ENCODE measurements around the gene AGO1. TPM values are rescaled to one million over a fixed set of nuclear protein-coding genes. Genes with fewer than 3 reads are reported as not detected.
A peak's percentile ranks its signal among the peaks of the same experiment; 100 is the strongest.

Gene AGO1
- 103 and 110 TPM in 2 replicates for total RNA-seq
- long read RNA-seq, partial matches to known transcripts = 1 of 52 reads
- long read RNA-seq, other reads (novel, unspliced or antisense) = 51 of 52 reads

DNA sequence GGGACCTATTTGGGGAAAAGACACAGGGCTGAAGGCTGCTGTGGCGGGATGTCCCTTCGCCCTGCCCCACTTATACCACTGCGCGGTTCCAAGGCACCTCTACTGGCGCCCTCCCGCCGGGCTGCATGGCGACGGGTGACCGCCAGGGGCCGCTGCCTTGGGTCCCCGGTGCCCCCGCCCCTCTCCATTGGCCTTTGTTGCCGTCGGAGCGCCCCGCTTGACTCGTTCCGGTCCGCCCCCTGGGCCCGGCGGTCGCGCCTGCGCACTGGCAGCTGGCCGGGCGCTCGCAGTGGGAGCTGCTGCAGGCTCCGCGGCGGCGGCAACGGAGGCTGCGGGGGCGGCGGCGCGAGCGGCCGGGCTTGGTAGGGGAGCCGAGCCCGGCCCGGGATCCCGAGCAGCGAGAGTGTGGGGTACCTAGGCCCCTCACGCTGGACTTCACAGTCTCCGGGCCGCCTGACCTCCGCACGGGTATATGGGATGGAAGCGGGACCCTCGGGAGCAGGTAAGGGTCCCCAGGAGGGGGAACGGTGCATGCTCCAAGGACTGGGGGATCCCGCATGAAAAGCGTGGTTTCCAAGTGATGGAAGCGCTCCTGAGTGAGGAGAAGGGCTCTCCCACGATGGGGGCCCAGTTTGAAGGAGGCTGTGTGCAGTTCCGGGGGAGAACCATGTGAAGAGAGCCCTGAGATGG, at the start of gene AGO1:
Gene AGO1, plus strand, starts transcription at position 265 of the 690 bp plus-strand sequence. Its CDS starts 213 bp downstream, at position 478.
- Mint-ChIP-seq H3K9me3 (ENCODE audit: low read depth) (no peaks in the 10 kb centered on the region), H3K4me3 (ENCODE audit: low read depth) (peak within 1 kb of the TSS; percentile 97), H3K27ac (peak within 1 kb of the TSS; percentile 97), H3K4me1 (ENCODE audit: low read depth) (peaks cover 39% of the 10 kb centered on the region), H3K27me3 (peaks cover 3% of the 10 kb centered on the region), H3K36me3 (ENCODE audit: insufficient read depth) (no peaks in the 10 kb centered on the region)
- TF ChIP-seq, protein P1, sequence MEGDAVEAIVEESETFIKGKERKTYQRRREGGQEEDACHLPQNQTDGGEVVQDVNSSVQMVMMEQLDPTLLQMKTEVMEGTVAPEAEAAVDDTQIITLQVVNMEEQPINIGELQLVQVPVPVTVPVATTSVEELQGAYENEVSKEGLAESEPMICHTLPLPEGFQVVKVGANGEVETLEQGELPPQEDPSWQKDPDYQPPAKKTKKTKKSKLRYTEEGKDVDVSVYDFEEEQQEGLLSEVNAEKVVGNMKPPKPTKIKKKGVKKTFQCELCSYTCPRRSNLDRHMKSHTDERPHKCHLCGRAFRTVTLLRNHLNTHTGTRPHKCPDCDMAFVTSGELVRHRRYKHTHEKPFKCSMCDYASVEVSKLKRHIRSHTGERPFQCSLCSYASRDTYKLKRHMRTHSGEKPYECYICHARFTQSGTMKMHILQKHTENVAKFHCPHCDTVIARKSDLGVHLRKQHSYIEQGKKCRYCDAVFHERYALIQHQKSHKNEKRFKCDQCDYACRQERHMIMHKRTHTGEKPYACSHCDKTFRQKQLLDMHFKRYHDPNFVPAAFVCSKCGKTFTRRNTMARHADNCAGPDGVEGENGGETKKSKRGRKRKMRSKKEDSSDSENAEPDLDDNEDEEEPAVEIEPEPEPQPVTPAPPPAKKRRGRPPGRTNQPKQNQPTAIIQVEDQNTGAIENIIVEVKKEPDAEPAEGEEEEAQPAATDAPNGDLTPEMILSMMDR (IDR thresholded peaks at IDR 0.05; ENCODE audit: unreplicated experiment) = peak; percentile 98
- DNase-seq (ENCODE audit: low spot score, unreplicated experiment) = peak; percentile 98

DNA sequence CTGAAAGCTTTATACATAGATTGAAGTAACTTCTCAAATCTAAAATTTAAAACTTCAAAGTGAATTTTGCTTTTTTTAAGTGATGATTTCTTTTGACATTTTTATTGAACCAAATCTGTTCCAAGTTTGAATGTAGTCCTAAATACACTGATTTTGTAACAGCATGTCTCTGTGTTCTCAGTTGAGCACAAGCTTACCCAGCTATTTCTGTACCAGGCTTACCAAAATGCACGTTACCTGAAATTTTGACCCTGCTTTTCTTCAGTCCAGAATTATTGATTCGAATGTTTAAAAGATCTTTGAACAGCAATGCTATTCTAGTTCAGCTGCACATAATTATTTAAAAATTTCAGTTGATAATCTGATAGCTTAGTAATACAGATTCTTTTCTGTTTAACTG, 49.6 kb upstream of the AGO1 start:
- Mint-ChIP-seq H3K36me3 (ENCODE audit: insufficient read depth) (peaks cover 40% of the 10 kb centered on the region), H3K9me3 (ENCODE audit: low read depth) (peaks cover 4% of the 10 kb centered on the region), H3K4me1 (ENCODE audit: low read depth) (no peaks in the 10 kb centered on the region), H3K27ac (no peak overlapping the region), H3K4me3 (ENCODE audit: low read depth) (no peak overlapping the region), H3K27me3 (no peaks in the 10 kb centered on the region)
- DNase-seq (ENCODE audit: low spot score, unreplicated experiment) = no peak
- TF ChIP-seq, protein P1 (IDR thresholded peaks at IDR 0.05; ENCODE audit: unreplicated experiment) = no peak

GRCh38 chr1:35834218-35834617, 48.8 kb upstream of the AGO1 start:
- Mint-ChIP-seq H3K9me3 (ENCODE audit: low read depth) (peaks cover 4% of the 10 kb centered on the region), H3K27ac (no peak overlapping the region), H3K27me3 (no peaks in the 10 kb centered on the region), H3K4me3 (ENCODE audit: low read depth) (no peak overlapping the region), H3K4me1 (ENCODE audit: low read depth) (no peaks in the 10 kb centered on the region), H3K36me3 (ENCODE audit: insufficient read depth) (peaks cover 41% of the 10 kb centered on the region)
- DNase-seq (ENCODE audit: low spot score, unreplicated experiment) = no peak
- TF ChIP-seq, protein P1 (IDR thresholded peaks at IDR 0.05; ENCODE audit: unreplicated experiment) = no peak

GRCh38 chr1:35835398-35835797, 47.6 kb upstream of the AGO1 start:
- peak overlapping the region; percentile 2 for H3K27ac Mint-ChIP-seq

GRCh38 chr1:35836734-35837133, 46.3 kb upstream of the AGO1 start:
- no peaks in the 10 kb centered on the region for H3K4me1 Mint-ChIP-seq (ENCODE audit: low read depth)
- H3K9me3 Mint-ChIP-seq (ENCODE audit: low read depth) = peaks cover 4% of the 10 kb centered on the region
- no peak overlapping the region for H3K4me3 Mint-ChIP-seq (ENCODE audit: low read depth)
- no peaks in the 10 kb centered on the region for H3K27me3 Mint-ChIP-seq
- H3K27ac Mint-ChIP-seq = no peak overlapping the region
- H3K36me3 Mint-ChIP-seq (ENCODE audit: insufficient read depth) = peaks cover 40% of the 10 kb centered on the region
- TF ChIP-seq, protein P1 (IDR thresholded peaks at IDR 0.05; ENCODE audit: unreplicated experiment) = no peak
- no peak for DNase-seq (ENCODE audit: low spot score, unreplicated experiment)

More at GRCh38 chr1:35835398-35835797, 47.6 kb upstream of the AGO1 start:
- H3K4me3 Mint-ChIP-seq (ENCODE audit: low read depth) = no peak overlapping the region
- peaks cover 43% of the 10 kb centered on the region for H3K36me3 Mint-ChIP-seq (ENCODE audit: insufficient read depth)
- no peaks in the 10 kb centered on the region for H3K4me1 Mint-ChIP-seq (ENCODE audit: low read depth)
- no peak for DNase-seq (ENCODE audit: low spot score, unreplicated experiment)
- TF ChIP-seq, protein P1 (IDR thresholded peaks at IDR 0.05; ENCODE audit: unreplicated experiment) = no peak
- peaks cover 4% of the 10 kb centered on the region for H3K9me3 Mint-ChIP-seq (ENCODE audit: low read depth)
- H3K27me3 Mint-ChIP-seq = no peaks in the 10 kb centered on the region

All from progenitor cell of endocrine pancreas (in vitro differentiated cells).